GM18868 (cell line): ENCODE results near the gene ADCY4.
"Not testable (repeated sequence)": the region's sequence is repeated elsewhere in the genome, so short reads cannot be mapped to it uniquely, and the experiment has no call there.

Source experiments
- ATAC-seq: cut with Tn5 transposase; IDR thresholded peaks from one replicate; pipeline ENCODE4 v1.9.1; 2021; ENCODE audit warnings: mild to moderate bottlenecking, moderate library complexity; ENCODE audit not compliant: unreplicated experiment

The ADCY4 gene

GRCh38 chr14:24367514-24368211, 32.8 kb upstream of the ADCY4 start, which contains the start of gene NFATC4:
TSS of gene NFATC4 (plus strand) at chr14:24368184. CDS start at chr14:24368341, 157 bp downstream.
- ATAC-seq: peak; percentile 30

DNA sequence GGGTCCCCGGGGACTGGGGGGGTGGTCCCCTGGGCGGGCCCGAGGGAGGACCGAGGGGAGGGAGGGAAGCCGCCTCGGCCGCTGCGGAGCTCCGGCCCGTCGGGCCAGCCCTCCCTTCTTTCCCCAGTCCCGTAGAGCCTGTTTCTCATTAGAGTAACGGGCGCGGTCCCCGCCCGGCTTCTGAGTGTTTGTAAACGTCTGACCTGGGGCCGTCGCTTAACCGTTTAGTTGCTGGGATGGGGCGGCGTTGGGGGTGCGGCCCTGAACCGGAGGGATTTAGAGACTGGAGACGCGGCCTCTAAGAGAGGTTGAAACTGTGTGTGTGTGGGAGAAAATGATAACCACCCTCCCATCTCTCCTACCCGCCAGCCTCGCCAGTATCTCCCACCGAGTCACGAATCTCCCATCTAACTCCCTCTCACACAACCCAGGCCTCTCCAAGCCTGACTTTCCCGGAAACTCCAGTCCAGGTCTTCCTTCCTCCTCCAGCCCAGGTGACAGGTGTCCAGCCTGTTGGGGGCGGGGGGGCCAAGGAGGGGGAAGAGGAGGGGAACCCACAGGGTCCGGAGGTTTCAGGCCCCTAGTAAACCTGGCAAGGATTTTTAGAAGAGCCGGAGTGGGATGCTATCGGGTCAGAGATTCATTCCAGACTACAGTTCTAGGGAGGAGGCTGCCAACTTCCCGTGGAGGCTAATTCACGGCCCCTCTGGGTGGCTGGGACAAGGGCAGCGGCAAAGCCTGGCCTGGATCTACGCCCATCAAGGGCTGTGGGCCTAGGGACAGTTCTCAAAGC, 32.0 kb upstream of the ADCY4 start:
- peak; percentile 64 for ATAC-seq

GRCh38 chr14:24366413-24366720, 31.5 kb upstream of the ADCY4 start:
- no peak for ATAC-seq

- peak; percentile 44 for ATAC-seq
Measured at GRCh38 chr14:24365600-24366412, 30.9 kb upstream of the ADCY4 start.

GRCh38 chr14:24364841-24365240, 30.0 kb upstream of the ADCY4 start:
- no peak for ATAC-seq

- ATAC-seq: no peak
Measured at GRCh38 chr14:24363401-24363800, 28.5 kb upstream of the ADCY4 start.

- no peak for ATAC-seq
Measured at GRCh38 chr14:24362241-24362960, 27.5 kb upstream of the ADCY4 start.

- ATAC-seq: no peak
Measured at GRCh38 chr14:24361326-24361725, 26.5 kb upstream of the ADCY4 start.

DNA sequence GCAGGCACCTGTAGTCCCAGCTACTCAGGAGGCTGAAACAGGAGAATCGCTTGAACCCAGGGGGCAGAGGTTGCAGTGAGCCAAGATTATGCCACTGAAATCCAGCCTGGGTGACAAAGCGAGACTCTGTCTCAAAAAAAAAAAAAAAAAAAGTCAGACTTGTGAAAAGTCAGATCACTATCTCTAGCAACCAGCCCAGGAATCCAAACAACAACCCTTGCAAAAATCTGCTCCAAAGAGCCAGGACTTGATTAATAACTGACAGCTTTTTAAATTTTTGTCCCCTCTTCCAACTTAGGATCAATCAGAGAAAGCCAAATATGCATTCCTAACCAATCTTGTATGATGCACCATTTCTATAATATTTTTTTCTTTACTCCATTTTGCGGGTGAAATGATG, 25.4 kb upstream of the ADCY4 start:
- no peak for ATAC-seq

- no peak for ATAC-seq
Measured at GRCh38 chr14:24356208-24356607, 21.3 kb upstream of the ADCY4 start.

DNA sequence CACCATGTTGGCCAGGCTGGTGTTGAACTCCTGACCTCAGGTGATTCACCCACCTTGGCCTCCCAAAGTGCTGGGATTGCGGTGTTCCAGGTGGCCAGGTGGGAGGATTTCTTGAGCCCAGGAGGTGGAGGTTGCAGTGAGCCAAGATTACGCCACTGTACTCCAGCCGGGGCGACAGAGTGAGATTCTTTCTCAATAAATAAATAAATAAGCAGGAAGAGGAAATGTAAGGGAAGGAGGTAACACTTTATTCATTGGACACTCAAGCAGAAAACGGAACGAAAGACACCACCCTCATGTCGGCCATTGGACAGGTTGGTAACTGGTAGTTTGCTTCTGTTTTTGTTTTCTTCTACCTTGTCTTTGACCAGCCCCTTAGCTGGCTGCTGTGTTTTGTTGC, 20.1 kb upstream of the ADCY4 start:
- ATAC-seq: no peak

- ATAC-seq: not testable (repeated sequence)
Measured at GRCh38 chr14:24354482-24354825, 19.6 kb upstream of the ADCY4 start.

DNA sequence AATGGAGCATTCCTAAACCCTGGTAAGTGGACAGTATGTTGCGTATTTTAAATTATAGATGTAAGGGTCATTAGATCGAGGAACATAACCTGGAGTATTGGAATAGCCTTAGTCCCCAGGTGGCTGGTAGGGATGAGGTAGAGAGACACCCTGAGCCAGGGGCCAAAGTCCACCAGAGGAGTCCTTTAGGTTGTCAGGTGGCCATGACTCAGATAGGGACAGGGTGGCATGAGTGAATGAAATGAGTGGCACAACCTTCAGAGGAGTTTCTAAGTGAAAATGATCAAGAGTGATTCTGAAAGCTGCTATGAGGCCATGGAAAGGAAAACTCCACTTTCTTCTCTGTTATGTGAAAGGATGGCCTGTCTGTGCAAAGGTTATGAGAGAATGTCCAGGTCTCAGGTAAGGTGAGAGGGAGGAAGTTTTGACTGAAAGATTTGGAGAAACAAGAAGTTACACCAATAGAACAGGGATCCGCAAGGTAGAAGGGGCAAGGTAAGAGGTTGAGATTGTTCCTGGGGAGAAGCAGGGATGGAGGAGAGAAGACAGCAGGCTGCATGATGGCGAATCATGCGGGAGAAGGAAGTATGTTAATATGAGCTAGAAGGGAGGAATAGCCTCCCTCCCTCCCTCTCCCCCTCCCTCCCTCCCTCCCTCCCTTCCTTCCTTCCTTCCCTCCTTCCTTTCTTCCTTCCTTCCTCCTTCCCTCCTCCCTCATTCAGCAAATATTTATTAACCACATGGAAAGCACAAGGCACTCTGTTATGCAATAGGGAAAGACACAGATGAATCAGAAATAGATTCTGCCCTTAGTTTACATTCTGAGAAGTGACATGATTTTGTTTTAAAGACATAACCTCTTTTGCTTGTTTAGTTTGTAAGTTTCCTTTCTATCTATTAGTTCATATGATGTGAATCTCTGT, 18.9 kb upstream of the ADCY4 start:
- no peak for ATAC-seq

GRCh38 chr14:24351517-24351916, 16.6 kb upstream of the ADCY4 start:
- no peak for ATAC-seq

- ATAC-seq: no peak
Measured at GRCh38 chr14:24349742-24350141, 14.9 kb upstream of the ADCY4 start.

GRCh38 chr14:24348186-24348585, 13.3 kb upstream of the ADCY4 start:
- no peak for ATAC-seq

DNA sequence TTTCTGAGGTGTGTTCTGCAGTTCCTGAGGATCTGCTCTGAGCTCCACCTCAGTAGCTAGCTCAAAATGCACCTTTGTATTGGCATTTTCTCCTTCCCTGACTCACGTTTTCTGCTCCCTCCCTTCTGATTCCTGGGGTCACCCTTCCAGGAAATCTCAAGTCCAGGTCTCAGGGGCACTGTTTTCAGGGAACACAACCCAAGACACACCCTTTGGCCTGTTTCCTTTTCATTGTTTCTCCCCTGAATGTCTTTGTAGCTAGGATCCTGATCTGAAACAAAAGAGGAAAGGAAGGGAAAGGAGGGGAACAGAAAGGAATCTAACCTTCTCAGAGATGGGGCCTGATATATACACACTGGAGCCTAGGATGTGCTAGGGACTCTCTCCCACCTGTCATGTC, 12.3 kb upstream of the ADCY4 start:
- no peak for ATAC-seq

DNA sequence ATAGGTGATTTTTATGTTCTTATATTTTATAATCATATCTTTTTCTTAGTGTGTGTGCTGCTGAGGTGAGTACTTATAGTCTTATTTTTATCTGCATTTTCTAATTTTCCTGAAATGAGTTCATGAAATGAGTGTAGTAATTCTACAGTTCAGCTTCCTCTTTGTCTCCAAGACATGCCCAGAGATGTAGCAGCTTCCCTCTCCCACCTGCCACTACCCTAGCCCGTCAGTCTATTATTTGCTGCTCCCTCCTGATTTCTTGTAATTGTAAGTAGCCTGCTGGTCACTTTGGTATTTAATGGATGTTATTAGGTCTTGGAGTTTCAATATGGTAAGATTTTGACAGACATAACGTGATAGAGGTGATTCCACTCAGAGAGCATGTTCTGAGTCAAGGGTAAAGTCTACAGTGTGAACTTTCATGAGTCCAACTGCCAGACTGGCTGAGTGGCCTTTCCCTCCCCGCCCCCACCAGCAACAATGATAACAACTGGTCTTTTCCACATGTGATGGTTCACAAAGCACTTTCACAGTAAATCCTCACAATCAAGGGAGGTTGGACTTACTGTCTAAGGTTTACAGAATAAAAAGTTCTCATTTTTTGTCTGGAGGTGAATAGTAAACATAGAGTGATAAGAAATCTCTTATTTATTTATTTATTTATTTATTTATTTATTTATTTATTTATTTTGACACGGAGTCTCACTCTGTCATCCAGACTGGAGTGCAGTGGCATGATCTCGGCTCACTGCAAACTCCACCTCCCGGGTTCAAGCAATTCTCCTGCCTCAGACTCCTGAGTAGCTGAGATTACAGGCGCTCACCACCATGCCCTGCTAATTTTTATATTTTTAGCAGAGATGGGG, 9.2 kb upstream of the ADCY4 start:
- no peak for ATAC-seq

DNA sequence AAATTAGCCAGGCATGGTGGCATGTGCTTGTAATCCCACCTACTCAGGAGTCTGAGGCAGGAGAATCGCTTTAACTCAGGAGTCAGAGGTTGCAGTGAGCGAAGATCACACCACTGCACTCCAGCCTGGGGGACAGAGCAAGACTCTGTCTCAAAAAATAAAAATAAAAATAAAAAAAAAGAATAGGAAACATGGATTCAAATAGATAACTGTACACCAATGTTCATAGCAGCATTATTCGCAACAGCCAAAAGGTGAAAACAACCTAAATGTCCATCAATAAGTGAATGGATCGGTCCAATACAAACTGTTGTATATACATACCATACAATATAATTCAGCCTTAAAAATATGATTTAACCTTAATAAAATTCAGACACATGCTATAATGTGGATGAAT, 8.0 kb upstream of the ADCY4 start:
- ATAC-seq: no peak
